B cell (primary cell): ENCODE data around the gene TAS2R40.

Experiments used
- CTCF ChIP-seq: fragments of 200-600 bp; IDR thresholded peaks from one replicate; pipeline ENCODE4 v1.8.0; 2022; ENCODE audit warnings: antibody characterized with exemption, mild to moderate bottlenecking
- EZH2 ChIP-seq: IDR thresholded peaks from 2 replicates; pipeline ENCODE4 v1.6.1; 2012; ENCODE audit warnings: borderline replicate concordance, low read depth, mild to moderate bottlenecking, moderate library complexity, low read length; ENCODE audit not compliant: insufficient read depth, poor library complexity, severe bottlenecking

GRCh38 chr7:143263266-143264195 lies 41.7 kb downstream of the TAS2R40 start, which contains the start of gene GSTK1:
- no peak for TF ChIP-seq CTCF
- no peak for TF ChIP-seq EZH2
